ENCODE data around the gene PBX1.

PBX1 gene

DNA sequence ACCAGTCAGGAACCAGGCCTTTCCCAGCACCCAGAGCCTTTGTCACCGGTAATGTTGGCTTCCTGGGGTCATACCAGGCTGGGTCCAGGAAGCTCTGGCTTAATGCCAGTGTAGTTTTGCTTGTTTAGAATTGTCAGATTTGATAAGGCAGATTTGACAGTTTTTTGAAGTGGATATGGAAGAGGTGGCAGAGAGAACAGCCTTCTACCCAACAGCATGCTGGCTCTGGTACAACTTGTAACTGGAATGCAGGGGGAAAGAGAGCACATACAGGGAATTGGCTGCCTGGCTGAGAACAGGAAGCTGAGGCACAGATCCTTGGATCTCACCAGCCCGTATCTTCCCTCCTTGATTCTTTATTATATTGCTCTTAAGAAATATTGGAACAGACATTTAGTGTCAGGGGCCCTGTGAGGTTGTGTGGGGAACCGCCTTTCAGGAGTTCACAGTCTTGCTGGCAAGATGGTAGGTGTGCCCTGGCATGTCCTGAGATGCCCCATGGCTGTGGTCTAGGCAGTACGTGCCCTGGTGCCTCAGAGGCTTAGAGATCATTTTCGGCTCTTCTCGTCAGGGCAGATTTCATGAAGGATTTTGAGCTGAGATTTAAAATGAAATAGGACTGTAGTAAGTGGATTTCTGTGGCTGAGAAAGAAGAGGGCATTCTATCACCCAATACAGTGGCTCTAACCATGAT, 227.0 kb downstream of the PBX1 start:
- peak; percentile 47 for DNase-seq (ENCODE audit: insufficient read length, low spot score)
- FAIRE-seq = no peak
- TF ChIP-seq, protein P1, sequence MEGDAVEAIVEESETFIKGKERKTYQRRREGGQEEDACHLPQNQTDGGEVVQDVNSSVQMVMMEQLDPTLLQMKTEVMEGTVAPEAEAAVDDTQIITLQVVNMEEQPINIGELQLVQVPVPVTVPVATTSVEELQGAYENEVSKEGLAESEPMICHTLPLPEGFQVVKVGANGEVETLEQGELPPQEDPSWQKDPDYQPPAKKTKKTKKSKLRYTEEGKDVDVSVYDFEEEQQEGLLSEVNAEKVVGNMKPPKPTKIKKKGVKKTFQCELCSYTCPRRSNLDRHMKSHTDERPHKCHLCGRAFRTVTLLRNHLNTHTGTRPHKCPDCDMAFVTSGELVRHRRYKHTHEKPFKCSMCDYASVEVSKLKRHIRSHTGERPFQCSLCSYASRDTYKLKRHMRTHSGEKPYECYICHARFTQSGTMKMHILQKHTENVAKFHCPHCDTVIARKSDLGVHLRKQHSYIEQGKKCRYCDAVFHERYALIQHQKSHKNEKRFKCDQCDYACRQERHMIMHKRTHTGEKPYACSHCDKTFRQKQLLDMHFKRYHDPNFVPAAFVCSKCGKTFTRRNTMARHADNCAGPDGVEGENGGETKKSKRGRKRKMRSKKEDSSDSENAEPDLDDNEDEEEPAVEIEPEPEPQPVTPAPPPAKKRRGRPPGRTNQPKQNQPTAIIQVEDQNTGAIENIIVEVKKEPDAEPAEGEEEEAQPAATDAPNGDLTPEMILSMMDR (IDR thresholded peaks at IDR 0.05; ENCODE audit: insufficient read depth, missing control alignments) = no peak

DNA sequence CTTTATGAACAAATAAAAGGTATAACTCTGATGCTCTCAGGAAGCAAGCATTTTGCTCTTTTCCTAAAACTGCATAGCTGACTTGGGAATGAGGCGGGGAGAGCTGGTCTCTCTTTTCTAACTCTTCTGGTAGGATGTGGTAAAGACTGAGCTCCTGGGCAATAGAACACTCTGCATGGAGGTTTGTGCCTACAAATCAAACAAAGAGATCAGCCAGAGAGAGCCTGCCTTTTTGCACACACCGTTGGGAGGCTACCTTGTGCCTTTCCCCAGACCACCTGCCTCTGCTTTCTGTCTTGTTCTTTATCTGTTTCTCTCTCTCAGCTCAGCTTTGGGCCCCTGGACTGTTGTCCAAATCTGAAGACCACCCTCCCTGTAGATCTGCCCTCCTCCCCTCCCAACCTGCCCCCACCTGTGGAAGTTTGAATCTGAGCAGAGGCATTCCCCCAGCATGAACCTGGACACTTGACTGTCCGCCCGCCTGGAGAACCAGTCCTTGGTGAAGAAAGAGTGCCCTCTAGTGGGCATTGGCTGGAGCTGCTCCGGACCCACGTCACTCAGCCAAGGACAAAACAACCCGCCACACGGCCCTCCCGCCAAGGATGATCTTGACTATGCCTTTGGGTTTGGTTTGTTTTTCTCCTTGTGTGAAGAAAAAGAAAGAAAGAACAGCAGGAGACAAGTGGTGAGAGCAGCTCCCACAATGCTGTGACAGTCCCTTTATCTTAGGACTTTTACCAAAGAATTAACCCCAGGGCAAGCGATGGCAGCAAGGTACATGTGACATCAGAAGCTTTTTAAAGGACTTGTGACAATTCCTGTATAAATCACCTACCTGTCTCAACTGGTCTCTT, 228.2 kb downstream of the PBX1 start:
- TF ChIP-seq, protein P1 (IDR thresholded peaks at IDR 0.05; ENCODE audit: insufficient read depth, missing control alignments) = peak; percentile 98
- DNase-seq (ENCODE audit: insufficient read length, low spot score) = peak; percentile 86

DNA sequence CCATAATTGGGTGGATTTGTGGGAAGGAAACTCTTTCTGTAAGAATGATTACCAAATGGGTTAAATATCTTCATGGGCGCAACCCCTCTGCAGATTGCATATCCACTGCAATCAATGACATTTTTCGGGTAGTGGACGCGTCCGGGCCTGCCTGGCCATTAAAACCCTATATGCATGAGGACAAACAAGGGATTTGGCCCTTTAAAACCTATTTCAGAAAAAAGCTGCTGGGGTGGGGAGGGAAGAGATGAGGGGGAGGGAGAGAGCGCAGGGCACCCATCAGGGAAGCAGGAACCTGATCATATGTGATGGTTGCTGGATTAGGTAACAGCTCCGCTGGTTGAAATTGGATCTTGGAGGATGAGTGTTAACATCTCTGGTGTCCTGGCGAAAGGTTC, 228.8 kb downstream of the PBX1 start:
- TF ChIP-seq, protein P1 (IDR thresholded peaks at IDR 0.05; ENCODE audit: insufficient read depth, missing control alignments) = no peak
- FAIRE-seq = peak; percentile 44
- DNase-seq (ENCODE audit: insufficient read length, low spot score) = no peak

More for the DNA sequence above, 228.2 kb downstream of the PBX1 start:
- FAIRE-seq = no peak

DNA sequence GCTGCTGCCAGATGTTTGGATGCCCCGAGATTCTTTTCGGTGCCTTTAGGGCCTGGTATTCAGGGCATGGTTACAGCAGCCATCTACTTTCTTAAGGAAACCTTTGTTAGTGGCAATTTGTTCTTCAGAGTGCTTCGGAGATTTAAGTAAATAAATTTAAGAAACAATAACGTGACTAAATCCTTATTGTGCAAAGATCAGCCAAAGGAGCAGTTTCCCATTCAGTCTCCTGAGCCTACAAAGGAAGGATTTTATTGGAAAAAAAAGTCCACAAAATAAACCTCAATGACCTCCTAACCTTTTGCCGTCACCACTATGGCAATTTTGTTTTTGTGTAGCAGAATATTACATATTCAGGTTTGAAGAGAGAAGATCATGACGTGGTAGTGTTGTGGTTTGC, 231.1 kb downstream of the PBX1 start:
- DNase-seq (ENCODE audit: insufficient read length, low spot score) (no peak), FAIRE-seq (no peak)
- TF ChIP-seq, protein P1 (IDR thresholded peaks at IDR 0.05; ENCODE audit: insufficient read depth, missing control alignments) = no peak

DNA sequence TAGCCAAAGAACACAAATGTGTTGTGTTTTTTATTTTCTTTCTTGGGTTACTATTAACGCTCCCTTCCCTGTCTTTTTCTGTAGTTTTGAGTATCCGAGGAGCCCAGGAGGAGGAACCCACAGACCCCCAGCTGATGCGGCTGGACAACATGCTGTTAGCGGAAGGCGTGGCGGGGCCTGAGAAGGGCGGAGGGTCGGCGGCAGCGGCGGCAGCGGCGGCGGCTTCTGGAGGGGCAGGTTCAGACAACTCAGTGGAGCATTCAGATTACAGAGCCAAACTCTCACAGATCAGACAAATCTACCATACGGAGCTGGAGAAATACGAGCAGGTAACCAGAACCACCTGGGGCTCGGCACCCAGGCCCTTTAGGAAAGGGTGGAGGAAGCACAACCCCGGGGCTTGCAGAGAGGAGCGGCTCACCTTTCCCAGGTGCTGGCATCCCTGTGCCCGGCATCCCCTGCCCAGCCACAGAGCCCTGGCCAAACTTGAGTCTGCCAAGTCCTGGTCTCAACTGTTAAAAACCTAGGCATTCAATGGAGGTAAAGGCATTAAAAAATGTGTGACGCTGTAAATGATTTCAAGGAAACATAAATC, 233.5 kb downstream of the PBX1 start:
- no peak for FAIRE-seq

DNA sequence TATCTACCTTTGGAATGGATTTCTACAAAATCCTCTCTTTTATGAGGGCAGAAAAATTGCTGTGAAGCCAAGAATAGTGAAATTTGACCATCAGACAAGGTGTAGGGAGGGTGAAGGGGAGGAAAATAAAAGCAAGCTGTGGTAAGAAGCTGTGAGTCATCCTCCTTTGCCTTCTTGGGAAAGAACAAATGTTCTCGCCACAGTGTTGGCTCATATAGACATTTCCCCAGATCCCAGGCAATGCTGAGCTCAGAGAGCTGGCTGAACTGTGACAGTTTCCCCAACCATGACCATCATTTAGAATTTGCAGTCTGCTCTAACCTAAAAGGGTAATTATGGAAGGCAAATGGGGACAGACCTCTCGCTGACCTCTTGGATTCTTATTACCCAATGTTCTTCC, 235.4 kb downstream of the PBX1 start:
- DNase-seq (ENCODE audit: insufficient read length, low spot score) = no peak
- TF ChIP-seq, protein P1 (IDR thresholded peaks at IDR 0.05; ENCODE audit: insufficient read depth, missing control alignments) = no peak

More for the DNA sequence above, 233.5 kb downstream of the PBX1 start:
- no peak for DNase-seq (ENCODE audit: insufficient read length, low spot score)
- TF ChIP-seq, protein P1 (IDR thresholded peaks at IDR 0.05; ENCODE audit: insufficient read depth, missing control alignments) = no peak

More for the DNA sequence above, 235.4 kb downstream of the PBX1 start:
- FAIRE-seq = no peak
